HFFc6 (cell line): ENCODE measurements around the gene ADCK2. TPM values are rescaled to one million over a fixed set of nuclear protein-coding genes. Genes with fewer than 3 reads are reported as not detected.
"Not testable (repeated sequence)": the region's sequence is repeated elsewhere in the genome, so short reads cannot be mapped to it uniquely, and the experiment has no call there.

Experiments
- DNase-seq: peaks from one replicate; pipeline ENCODE4 v3.0.0-alpha.2; 2018
- H3K27ac Mint-ChIP-seq: 2 replicates; pipeline ENCODE4 v1.8.0; 2020; ENCODE audit warnings: mild to moderate bottlenecking, mixed read lengths
- H3K27me3 Mint-ChIP-seq: 2 replicates; pipeline ENCODE4 v1.8.0; 2021; ENCODE audit warnings: mild to moderate bottlenecking, moderate library complexity, mixed read lengths; ENCODE audit not compliant: insufficient read depth
- H3K36me3 Mint-ChIP-seq: 2 replicates; pipeline ENCODE4 v1.8.0; 2021; ENCODE audit warnings: low read depth, mixed read lengths
- H3K4me1 Mint-ChIP-seq: 2 replicates; pipeline ENCODE4 v1.8.0; 2020; ENCODE audit warnings: low read depth, mixed read lengths
- H3K4me3 Mint-ChIP-seq: 2 replicates; pipeline ENCODE4 v1.8.0; 2020; ENCODE audit warnings: mild to moderate bottlenecking, moderate library complexity, mixed read lengths
- H3K9me3 Mint-ChIP-seq: 2 replicates; pipeline ENCODE4 v1.8.0; 2020; ENCODE audit warnings: mild to moderate bottlenecking, mixed read lengths
- CTCF ChIP-seq: fragments of 200-600 bp; sonication (generic); IDR thresholded peaks from 2 replicates; pipeline ENCODE4 v1.5.0; 2021; ENCODE audit warnings: antibody characterized with exemption, mild to moderate bottlenecking
- total RNA-seq, 6 experiments: library from RNA; stranded (reverse); fragmentation: NEBNext Ultra II Directional; extraction: Animal tissue kit (Norgen Biotek cat#: 25700); gene quantifications; 2 replicates in 1 of 6; 3 replicates in 5 of 6; pipeline ENCODE4 v1.2.3, GENCODE V29; 2021

The ADCK2 gene
- total RNA-seq, 6 experiments from 2014 or later = 9.2 to 13.6 (median 10.0) TPM

- TF ChIP-seq CTCF = no peak
- peak; percentile 18 for DNase-seq
- Mint-ChIP-seq H3K27me3 (peaks cover 17% of the 10 kb centered on the region), H3K4me3 (no peak overlapping the region), H3K9me3 (no peaks in the 10 kb centered on the region), H3K36me3 (no peaks in the 10 kb centered on the region), H3K27ac (no peak overlapping the region), H3K4me1 (peaks cover 26% of the 10 kb centered on the region)
Measured at GRCh38 chr7:140659856-140660255, 12.9 kb upstream of the ADCK2 start.

DNA sequence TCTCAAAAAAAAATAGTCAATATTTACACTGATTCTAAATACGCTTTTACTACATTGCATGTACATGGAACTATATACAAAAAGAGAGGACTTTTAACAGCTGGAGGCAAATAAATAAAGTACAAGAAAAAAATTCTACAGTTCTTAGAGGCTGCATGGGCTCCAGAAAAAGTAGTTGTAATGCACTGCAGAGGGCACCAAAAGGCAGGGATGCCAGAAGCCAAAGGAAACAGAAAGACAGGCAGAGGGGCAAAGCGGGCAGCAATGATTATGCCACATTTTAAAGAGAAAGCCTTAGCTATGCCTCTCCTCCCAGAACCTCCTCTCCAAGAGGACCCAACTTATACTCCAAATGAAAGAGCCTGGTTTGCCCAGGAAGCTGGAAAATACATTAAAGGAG is 11.6 kb upstream of the ADCK2 start:
- peak; percentile 50 for TF ChIP-seq CTCF
- no peak for DNase-seq
- H3K27me3 Mint-ChIP-seq = peaks cover 26% of the 10 kb centered on the region
- H3K36me3 Mint-ChIP-seq = no peaks in the 10 kb centered on the region
- peaks cover 20% of the 10 kb centered on the region for H3K4me1 Mint-ChIP-seq
- H3K4me3 Mint-ChIP-seq = peak overlapping the region; percentile 50
- no peak overlapping the region for H3K27ac Mint-ChIP-seq
- H3K9me3 Mint-ChIP-seq = no peaks in the 10 kb centered on the region

GRCh38 chr7:140662938-140663337 is 9.8 kb upstream of the ADCK2 start:
- DNase-seq, H3K27ac Mint-ChIP-seq, H3K9me3 Mint-ChIP-seq, H3K36me3 Mint-ChIP-seq, H3K4me1 Mint-ChIP-seq, H3K4me3 Mint-ChIP-seq: not testable (repeated sequence)
- H3K27me3 Mint-ChIP-seq = peaks cover 30% of the 10 kb centered on the region

DNA sequence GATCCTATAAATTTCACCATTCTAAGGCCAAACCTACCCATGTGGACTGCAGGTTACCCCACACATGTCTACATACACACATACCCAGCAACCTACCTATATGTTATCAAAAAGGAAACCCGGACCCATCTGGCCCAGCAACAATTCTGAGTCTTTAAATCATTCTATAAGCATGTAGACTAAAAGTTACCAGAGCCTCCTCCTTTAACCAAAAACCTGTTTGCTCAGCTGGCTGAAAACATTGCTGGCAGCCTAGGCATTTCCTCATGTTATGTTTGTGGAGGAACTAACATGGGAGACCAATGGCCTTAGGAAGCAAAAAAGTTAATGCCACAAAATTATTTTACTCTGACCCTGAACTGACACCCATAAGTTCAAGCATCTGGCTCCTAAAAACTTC is 5.3 kb upstream of the ADCK2 start:
- no peak for TF ChIP-seq CTCF
- no peak overlapping the region for H3K27ac Mint-ChIP-seq
- no peaks in the 10 kb centered on the region for H3K36me3 Mint-ChIP-seq
- H3K9me3 Mint-ChIP-seq = no peaks in the 10 kb centered on the region
- no peak overlapping the region for H3K4me3 Mint-ChIP-seq
- peaks cover 5% of the 10 kb centered on the region; the same call in 1 of the 2 replicates for H3K4me1 Mint-ChIP-seq
- DNase-seq = no peak
- peaks cover 21% of the 10 kb centered on the region for H3K27me3 Mint-ChIP-seq

DNA sequence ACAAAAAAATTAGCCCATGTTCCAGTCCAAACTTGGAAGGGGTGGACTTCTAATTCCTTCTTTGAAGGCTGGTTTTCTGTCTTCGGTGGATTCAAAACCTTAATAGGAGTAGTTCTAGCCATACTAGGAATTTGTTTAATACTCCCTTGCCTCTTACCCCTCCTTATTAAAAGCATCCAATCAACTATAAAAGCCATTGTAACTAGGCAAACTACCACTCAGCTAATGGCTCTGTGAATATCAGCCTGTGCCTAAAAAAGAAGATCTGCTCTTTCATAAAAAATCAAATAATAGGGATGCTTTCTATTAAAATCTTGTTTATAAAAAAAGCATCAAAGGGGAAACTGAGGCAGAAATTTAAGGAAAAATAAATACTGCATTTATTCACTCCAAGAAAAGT is 4.1 kb upstream of the ADCK2 start:
- Mint-ChIP-seq H3K4me3 (no peak overlapping the region), H3K4me1 (peaks cover 8% of the 10 kb centered on the region), H3K36me3 (no peaks in the 10 kb centered on the region), H3K27me3 (peaks cover 21% of the 10 kb centered on the region), H3K9me3 (no peaks in the 10 kb centered on the region), H3K27ac (no peak overlapping the region)
- no peak for DNase-seq
- TF ChIP-seq CTCF = no peak

- no peak for TF ChIP-seq CTCF
- no peak overlapping the region for H3K27ac Mint-ChIP-seq
- H3K4me1 Mint-ChIP-seq = peaks cover 15% of the 10 kb centered on the region
- H3K27me3 Mint-ChIP-seq = peaks cover 18% of the 10 kb centered on the region
- H3K36me3 Mint-ChIP-seq = no peaks in the 10 kb centered on the region
- DNase-seq = no peak
- H3K9me3 Mint-ChIP-seq = no peaks in the 10 kb centered on the region
- no peak overlapping the region for H3K4me3 Mint-ChIP-seq
Measured at GRCh38 chr7:140669352-140669751, 3.4 kb upstream of the ADCK2 start.

DNA sequence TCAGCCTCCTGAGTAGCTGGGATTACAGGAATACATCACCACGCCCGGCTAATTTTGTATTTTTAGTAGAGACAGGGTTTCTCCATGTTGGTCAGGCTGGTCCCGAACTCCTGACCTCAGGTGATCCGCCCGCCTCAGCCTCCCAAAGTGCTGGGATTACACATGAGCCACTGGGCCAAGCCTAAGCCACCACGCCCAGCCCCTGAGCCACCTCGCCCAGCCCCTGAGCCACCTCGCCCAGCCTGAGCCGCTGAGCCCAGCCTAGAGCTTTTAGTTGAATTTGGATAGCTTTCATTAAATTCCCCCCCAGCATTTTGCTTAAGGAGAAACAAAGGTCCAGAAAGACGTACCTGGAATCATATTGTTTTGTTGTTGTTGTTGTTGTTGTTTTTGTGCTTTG is 2.9 kb upstream of the ADCK2 start:
- H3K9me3 Mint-ChIP-seq, H3K36me3 Mint-ChIP-seq, H3K27ac Mint-ChIP-seq, H3K4me3 Mint-ChIP-seq, DNase-seq: not testable (repeated sequence)
- Mint-ChIP-seq H3K4me1 (peaks cover 20% of the 10 kb centered on the region), H3K27me3 (peaks cover 15% of the 10 kb centered on the region)
